ENCODE measurements around the gene HOXD12. TPM values are rescaled to one million over a fixed set of nuclear protein-coding genes. Genes with fewer than 3 reads are reported as not detected.

The HOXD12 gene
- polyA plus RNA-seq, 1 of the 3 experiments (the other 2 are of a cell fraction) = not detected

DNA sequence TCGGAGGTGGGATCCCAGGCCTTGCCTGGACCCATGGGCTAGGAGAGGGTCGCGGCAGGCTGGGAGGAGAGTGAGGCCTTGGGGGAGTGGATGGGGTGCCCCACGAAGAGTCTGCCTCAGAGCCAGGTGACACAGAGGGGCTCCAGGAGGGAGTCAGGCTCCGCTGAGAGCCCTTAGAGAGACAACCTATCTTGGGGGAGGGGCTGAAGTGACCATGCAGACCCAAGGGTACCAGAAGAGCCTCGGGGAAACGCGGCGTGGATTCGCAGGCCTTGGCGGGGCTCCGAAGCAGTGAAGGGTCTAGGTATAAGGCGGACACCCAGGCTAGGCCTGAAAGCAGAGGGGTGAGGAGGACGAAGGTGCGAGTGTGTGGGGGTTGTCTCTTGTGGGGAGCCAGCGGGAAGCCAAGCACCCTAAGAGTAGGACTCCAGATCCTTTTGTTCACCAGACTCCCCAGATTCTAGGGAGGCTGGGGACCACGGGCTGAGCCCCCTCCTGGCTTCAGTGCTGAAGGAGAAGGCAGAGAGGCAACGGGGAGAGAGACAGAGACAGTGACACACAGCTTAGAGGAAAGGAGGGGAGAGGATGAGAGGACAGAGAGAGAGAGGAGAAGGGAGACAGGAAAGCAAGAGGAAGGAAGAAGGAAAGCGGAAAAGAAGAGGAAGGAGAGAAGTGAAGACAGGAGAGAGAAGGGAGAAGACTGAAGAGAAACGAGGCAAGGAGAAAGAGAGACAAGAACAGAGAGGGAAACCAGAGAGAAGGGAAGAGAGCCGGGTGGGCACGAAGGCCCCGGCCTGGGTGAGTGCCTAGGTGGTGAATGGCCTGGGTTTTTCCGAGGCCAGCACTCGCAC, 6.4 kb downstream of the HOXD12 start:
- ChIA-PET CTCF (interaction anchor here (0.7 to 17.7 kb wide), 11 partner anchors 8 to 1032 kb away, joined by 3 to 264 read pairs (median 4); partner anchors contain the start of genes HOXD10, HOXD12, HOXD13 and HOXD9), POLR2A (interaction anchor here (0.7 kb wide), 1 partner anchor 1023 kb away, joined by 3 read pairs; no protein-coding TSS in a partner anchor)
- H3K36me3 ChIP-seq (replicated peaks in 1 of 2; ENCODE audit: control insufficient read depth in 1 of 2, insufficient read depth in 2 of 2, low read length in 1 of 2) = no peaks in the 10 kb centered on the region
- no peak overlapping the region for H2AFZ ChIP-seq (ENCODE audit: low read depth)
- H4K20me1 ChIP-seq (ENCODE audit: insufficient read depth) = no peaks in the 10 kb centered on the region
- peaks cover 86% of the 10 kb centered on the region for H3K27me3 ChIP-seq (ENCODE audit: insufficient read depth)
- H3K79me2 ChIP-seq (ENCODE audit: insufficient read depth) = no peaks in the 10 kb centered on the region
- no peak overlapping the region for H3K27ac ChIP-seq (ENCODE audit: low read depth in 2 of 2, low read length in 1 of 2)
- H3K9me2 ChIP-seq = no peaks in the 10 kb centered on the region
- H3K4me3 ChIP-seq (ENCODE audit: low read depth in 2 of 2, low read length in 1 of 2) = no peak overlapping the region
- WGBS (ENCODE audit: low lambda C conversion rate) = 53% methylated on average over 24 of the region's 25 CpGs
- no peaks in the 10 kb centered on the region for H3K9me3 ChIP-seq
- H3K9ac ChIP-seq = no peak overlapping the region
- DNase-seq = no peak
- H3F3A ChIP-seq (replicated peaks; ENCODE audit: insufficient read depth) = peaks cover 11% of the 10 kb centered on the region
- H3K4me1 ChIP-seq (ENCODE audit: control insufficient read depth in 1 of 2, insufficient read depth in 2 of 2, low read depth in 1 of 2, low read length in 1 of 2) = peaks cover 0 to 13% of the 10 kb centered on the region in 2 experiments; a peak in 2 of 4 replicates
- TF ChIP-seq SIN3A (IDR thresholded peaks at IDR 0.05; ENCODE audit: borderline replicate concordance, low read depth, low read length) = no peak
- TF ChIP-seq, protein P1, sequence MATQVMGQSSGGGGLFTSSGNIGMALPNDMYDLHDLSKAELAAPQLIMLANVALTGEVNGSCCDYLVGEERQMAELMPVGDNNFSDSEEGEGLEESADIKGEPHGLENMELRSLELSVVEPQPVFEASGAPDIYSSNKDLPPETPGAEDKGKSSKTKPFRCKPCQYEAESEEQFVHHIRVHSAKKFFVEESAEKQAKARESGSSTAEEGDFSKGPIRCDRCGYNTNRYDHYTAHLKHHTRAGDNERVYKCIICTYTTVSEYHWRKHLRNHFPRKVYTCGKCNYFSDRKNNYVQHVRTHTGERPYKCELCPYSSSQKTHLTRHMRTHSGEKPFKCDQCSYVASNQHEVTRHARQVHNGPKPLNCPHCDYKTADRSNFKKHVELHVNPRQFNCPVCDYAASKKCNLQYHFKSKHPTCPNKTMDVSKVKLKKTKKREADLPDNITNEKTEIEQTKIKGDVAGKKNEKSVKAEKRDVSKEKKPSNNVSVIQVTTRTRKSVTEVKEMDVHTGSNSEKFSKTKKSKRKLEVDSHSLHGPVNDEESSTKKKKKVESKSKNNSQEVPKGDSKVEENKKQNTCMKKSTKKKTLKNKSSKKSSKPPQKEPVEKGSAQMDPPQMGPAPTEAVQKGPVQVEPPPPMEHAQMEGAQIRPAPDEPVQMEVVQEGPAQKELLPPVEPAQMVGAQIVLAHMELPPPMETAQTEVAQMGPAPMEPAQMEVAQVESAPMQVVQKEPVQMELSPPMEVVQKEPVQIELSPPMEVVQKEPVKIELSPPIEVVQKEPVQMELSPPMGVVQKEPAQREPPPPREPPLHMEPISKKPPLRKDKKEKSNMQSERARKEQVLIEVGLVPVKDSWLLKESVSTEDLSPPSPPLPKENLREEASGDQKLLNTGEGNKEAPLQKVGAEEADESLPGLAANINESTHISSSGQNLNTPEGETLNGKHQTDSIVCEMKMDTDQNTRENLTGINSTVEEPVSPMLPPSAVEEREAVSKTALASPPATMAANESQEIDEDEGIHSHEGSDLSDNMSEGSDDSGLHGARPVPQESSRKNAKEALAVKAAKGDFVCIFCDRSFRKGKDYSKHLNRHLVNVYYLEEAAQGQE (IDR thresholded peaks at IDR 0.05; ENCODE audit: low read depth, low read length) = no peak
- TF ChIP-seq, protein P2, sequence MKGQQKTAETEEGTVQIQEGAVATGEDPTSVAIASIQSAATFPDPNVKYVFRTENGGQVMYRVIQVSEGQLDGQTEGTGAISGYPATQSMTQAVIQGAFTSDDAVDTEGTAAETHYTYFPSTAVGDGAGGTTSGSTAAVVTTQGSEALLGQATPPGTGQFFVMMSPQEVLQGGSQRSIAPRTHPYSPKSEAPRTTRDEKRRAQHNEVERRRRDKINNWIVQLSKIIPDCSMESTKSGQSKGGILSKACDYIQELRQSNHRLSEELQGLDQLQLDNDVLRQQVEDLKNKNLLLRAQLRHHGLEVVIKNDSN (IDR thresholded peaks at IDR 0.05; ENCODE audit: borderline replicate concordance, low read depth) = no peak
- no peak for TF ChIP-seq GABPA (IDR thresholded peaks at IDR 0.05; ENCODE audit: low read depth)
- no peak for TF ChIP-seq SMC3 (IDR thresholded peaks at IDR 0.05; ENCODE audit: low read depth, low read length)
- no peak for TF ChIP-seq JUND (IDR thresholded peaks at IDR 0.05)
- TF ChIP-seq POLR2AphosphoS5 (IDR thresholded peaks at IDR 0.05; ENCODE audit: low read depth, low read length) = no peak
- no peak for TF ChIP-seq NFIC (IDR thresholded peaks at IDR 0.05; ENCODE audit: borderline replicate concordance)
- TF ChIP-seq, protein P3, sequence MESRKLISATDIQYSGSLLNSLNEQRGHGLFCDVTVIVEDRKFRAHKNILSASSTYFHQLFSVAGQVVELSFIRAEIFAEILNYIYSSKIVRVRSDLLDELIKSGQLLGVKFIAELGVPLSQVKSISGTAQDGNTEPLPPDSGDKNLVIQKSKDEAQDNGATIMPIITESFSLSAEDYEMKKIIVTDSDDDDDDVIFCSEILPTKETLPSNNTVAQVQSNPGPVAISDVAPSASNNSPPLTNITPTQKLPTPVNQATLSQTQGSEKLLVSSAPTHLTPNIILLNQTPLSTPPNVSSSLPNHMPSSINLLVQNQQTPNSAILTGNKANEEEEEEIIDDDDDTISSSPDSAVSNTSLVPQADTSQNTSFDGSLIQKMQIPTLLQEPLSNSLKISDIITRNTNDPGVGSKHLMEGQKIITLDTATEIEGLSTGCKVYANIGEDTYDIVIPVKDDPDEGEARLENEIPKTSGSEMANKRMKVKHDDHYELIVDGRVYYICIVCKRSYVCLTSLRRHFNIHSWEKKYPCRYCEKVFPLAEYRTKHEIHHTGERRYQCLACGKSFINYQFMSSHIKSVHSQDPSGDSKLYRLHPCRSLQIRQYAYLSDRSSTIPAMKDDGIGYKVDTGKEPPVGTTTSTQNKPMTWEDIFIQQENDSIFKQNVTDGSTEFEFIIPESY (IDR thresholded peaks at IDR 0.05; ENCODE audit: borderline replicate concordance, low read depth) = no peak
- no peak for TF ChIP-seq FOXJ3 (CRISPR knock-in tag; IDR thresholded peaks at IDR 0.05)
- TF ChIP-seq YY1 (IDR thresholded peaks at IDR 0.05; ENCODE audit: low read depth) = no peak
- TF ChIP-seq EZH2phosphoT487 (IDR thresholded peaks at IDR 0.05; ENCODE audit: borderline replicate concordance, low read depth) = no peak
- no peak for TF ChIP-seq NRF1 (IDR thresholded peaks at IDR 0.05; ENCODE audit: low read depth, low read length)
- TF ChIP-seq RXRA (IDR thresholded peaks at IDR 0.05; ENCODE audit: borderline replicate concordance, low read depth) = no peak
- no peak for TF ChIP-seq ELF1 (IDR thresholded peaks at IDR 0.05)
- TF ChIP-seq FOSL2 (IDR thresholded peaks at IDR 0.05; ENCODE audit: borderline replicate concordance, low read depth) = no peak
- TF ChIP-seq, protein P4, sequence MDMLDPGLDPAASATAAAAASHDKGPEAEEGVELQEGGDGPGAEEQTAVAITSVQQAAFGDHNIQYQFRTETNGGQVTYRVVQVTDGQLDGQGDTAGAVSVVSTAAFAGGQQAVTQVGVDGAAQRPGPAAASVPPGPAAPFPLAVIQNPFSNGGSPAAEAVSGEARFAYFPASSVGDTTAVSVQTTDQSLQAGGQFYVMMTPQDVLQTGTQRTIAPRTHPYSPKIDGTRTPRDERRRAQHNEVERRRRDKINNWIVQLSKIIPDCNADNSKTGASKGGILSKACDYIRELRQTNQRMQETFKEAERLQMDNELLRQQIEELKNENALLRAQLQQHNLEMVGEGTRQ (IDR thresholded peaks at IDR 0.05; ENCODE audit: borderline replicate concordance, low read depth, low read length) = no peak
- TF ChIP-seq, protein P5, sequence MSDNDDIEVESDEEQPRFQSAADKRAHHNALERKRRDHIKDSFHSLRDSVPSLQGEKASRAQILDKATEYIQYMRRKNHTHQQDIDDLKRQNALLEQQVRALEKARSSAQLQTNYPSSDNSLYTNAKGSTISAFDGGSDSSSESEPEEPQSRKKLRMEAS (IDR thresholded peaks at IDR 0.05; ENCODE audit: low read depth) = no peak
- no peak for TF ChIP-seq FOXM1 (IDR thresholded peaks at IDR 0.05; ENCODE audit: low read depth)
- TF ChIP-seq, protein P6, sequence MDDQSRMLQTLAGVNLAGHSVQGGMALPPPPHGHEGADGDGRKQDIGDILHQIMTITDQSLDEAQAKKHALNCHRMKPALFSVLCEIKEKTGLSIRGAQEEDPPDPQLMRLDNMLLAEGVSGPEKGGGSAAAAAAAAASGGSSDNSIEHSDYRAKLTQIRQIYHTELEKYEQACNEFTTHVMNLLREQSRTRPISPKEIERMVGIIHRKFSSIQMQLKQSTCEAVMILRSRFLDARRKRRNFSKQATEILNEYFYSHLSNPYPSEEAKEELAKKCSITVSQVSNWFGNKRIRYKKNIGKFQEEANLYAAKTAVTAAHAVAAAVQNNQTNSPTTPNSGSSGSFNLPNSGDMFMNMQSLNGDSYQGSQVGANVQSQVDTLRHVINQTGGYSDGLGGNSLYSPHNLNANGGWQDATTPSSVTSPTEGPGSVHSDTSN (IDR thresholded peaks at IDR 0.05) = no peak
- H3K4me2 ChIP-seq = peak overlapping the region; percentile 63; the same call in 1 of the 2 replicates

Data from SK-N-SH (cell line).